KMS-11 (cell line): ENCODE results near the gene SH2B2.
A peak's percentile ranks its signal among the peaks of the same experiment; 100 is the strongest.

Source experiments
- H2AFZ ChIP-seq: fragments of 200-600 bp; sonication (generic); 2 replicates; pipeline ENCODE4 v1.6.1; 2016; ENCODE audit warnings: antibody characterized with exemption, mixed run types, low read depth
- H3K27ac ChIP-seq: fragments of 200-600 bp; sonication (generic); 2 replicates; pipeline ENCODE4 v1.6.1; 2016; ENCODE audit warnings: mild to moderate bottlenecking, mixed run types
- H3K27me3 ChIP-seq: fragments of 200-600 bp; sonication (generic); 2 replicates; pipeline ENCODE4 v1.6.1; 2017; ENCODE audit warnings: mild to moderate bottlenecking, low read depth, mixed run types, moderate library complexity; ENCODE audit not compliant: insufficient read depth
- H3K36me3 ChIP-seq: fragments of 200-600 bp; sonication (generic); 2 replicates; pipeline ENCODE4 v1.6.1; 2017; ENCODE audit warnings: mild to moderate bottlenecking, mixed run types; ENCODE audit not compliant: insufficient read depth
- H3K4me1 ChIP-seq: fragments of 200-600 bp; sonication (generic); 2 replicates; pipeline ENCODE4 v1.6.1; 2016; ENCODE audit warnings: mild to moderate bottlenecking, low read depth, mixed run types; ENCODE audit not compliant: poor library complexity, severe bottlenecking
- H3K4me2 ChIP-seq: fragments of 200-600 bp; sonication (generic); 2 replicates; pipeline ENCODE4 v1.7.0; 2016; ENCODE audit warnings: mild to moderate bottlenecking, mixed run types
- H3K4me3 ChIP-seq: fragments of 200-600 bp; sonication (generic); IDR thresholded peaks from 2 replicates; pipeline ENCODE4 v1.6.1; 2017; ENCODE audit warnings: low read depth, low read length, mixed read lengths; ENCODE audit not compliant: insufficient read depth
- H3K79me2 ChIP-seq: fragments of 200-600 bp; sonication (generic); 2 replicates; pipeline ENCODE4 v1.6.1; 2016; ENCODE audit warnings: low read depth, mixed run types; ENCODE audit not compliant: insufficient read depth
- H3K9ac ChIP-seq: fragments of 200-600 bp; sonication (generic); 2 replicates; pipeline ENCODE4 v1.6.1; 2016; ENCODE audit warnings: mild to moderate bottlenecking, mixed run types
- H4K20me1 ChIP-seq: fragments of 200-600 bp; sonication (generic); 2 replicates; pipeline ENCODE4 v1.6.1; 2016; ENCODE audit warnings: mild to moderate bottlenecking, mixed run types; ENCODE audit not compliant: insufficient read depth
- CTCF ChIP-seq: fragments of 200-600 bp; sonication (generic); conservative IDR thresholded peaks from 2 replicates; pipeline ENCODE4 v1.6.1; 2017; ENCODE audit warnings: low read depth, mild to moderate bottlenecking, antibody characterized with exemption, low read length, moderate library complexity, mixed read lengths

SH2B2 gene

GRCh38 chr7:102291056-102291915, 4.6 kb downstream of the SH2B2 start:
- no peaks in the 10 kb centered on the region for H3K36me3 ChIP-seq
- TF ChIP-seq CTCF, result no peak
- no peak overlapping the region for H2AFZ ChIP-seq
- no peaks in the 10 kb centered on the region for H3K27me3 ChIP-seq
- H3K9ac ChIP-seq, result no peak overlapping the region; the same call in 1 of the 2 replicates
- peak overlapping the region; percentile 58 for H3K27ac ChIP-seq
- no peak overlapping the region for H3K4me3 ChIP-seq
- H4K20me1 ChIP-seq, result no peaks in the 10 kb centered on the region
- peaks cover 81% of the 10 kb centered on the region for H3K4me1 ChIP-seq
- peak overlapping the region; percentile 67 for H3K4me2 ChIP-seq
- H3K79me2 ChIP-seq, result peaks cover 88% of the 10 kb centered on the region

DNA sequence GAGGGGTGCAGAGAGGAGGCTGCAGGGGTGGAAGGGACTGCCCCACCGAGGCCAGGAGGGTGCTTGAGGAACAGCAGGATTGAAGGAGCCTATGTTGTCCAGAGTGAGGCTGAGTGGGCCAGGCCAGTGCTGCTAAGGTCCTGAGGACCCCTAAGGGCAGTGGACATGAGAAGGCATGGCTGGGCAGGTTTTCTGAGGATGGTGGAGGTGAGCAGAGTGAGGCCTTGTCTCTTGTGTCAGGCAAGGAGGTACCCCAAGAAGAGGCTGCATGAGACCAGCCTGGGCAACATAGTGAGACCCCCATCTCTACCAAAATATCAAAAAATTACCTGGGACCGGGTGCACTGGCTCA, 5.2 kb downstream of the SH2B2 start:
- Histone ChIP-seq H3K79me2 (peaks cover 93% of the 10 kb centered on the region), H3K4me2 (peak overlapping the region; percentile 67), H3K27ac (peak overlapping the region; percentile 58), H2AFZ (no peak overlapping the region), H3K4me3 (no peak overlapping the region), H3K36me3 (no peaks in the 10 kb centered on the region), H4K20me1 (no peaks in the 10 kb centered on the region), H3K4me1 (peaks cover 84% of the 10 kb centered on the region), H3K27me3 (no peaks in the 10 kb centered on the region), H3K9ac (no peak overlapping the region; the same call in 1 of the 2 replicates)
- no peak for TF ChIP-seq CTCF

DNA sequence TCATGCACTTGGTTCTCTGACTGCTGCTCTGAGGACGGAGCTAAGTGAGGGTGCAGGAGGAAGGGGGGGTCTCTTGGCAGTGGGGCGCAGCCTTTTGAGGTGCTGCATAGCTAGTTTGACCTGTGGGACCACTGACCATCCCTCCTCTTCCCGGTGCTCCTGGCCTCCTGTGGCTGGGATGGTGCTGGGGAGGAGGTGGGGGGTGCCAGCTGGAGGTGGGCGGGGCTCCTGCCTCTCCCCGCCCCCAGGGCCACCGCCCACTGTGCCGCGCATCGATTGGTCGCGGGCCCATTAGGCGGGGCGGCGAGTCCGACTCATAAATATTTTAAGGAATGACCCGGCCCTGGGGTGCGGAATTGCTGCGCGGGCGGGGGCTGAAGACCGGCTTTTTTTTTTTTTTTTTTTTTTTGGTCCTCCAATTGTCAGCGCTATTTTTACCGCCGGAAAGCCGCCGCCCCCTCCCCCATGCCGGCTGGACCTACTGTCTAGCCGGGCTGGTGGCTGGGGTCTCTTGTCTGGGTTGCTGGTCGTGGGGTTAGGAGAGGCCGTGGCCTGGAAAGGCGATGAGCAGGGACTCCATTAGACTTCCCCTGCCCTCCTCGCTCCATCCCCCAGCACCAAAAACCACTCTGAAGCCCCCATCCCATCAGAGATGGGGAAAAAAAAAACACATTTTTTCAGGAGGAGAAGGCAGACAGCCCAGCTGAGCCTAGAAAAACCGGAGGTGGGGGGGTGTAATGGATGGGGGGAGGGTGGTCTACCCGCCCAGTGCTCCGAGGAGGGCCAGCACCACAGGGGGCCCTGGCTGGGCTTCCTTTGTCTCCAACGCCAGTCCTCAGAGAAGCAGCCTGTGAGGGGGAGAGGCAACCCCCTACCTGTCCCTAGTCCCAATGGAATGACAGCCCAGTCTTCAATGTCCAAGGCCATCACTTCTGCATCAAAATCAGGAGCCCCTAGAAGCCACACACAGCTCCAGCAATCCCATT, 6.4 kb downstream of the SH2B2 start:
- no peak overlapping the region for H3K4me3 ChIP-seq
- peak overlapping the region; percentile 67; the same call in 1 of the 2 replicates for H3K4me2 ChIP-seq
- peaks cover 91% of the 10 kb centered on the region for H3K4me1 ChIP-seq
- TF ChIP-seq CTCF, result no peak
- H3K9ac ChIP-seq, result no peak overlapping the region
- no peaks in the 10 kb centered on the region for H4K20me1 ChIP-seq
- no peaks in the 10 kb centered on the region for H3K36me3 ChIP-seq
- peak overlapping the region; percentile 25; the same call in 1 of the 2 replicates for H3K27ac ChIP-seq
- no peaks in the 10 kb centered on the region for H3K27me3 ChIP-seq
- peaks cover 92% of the 10 kb centered on the region for H3K79me2 ChIP-seq
- H2AFZ ChIP-seq, result no peak overlapping the region

DNA sequence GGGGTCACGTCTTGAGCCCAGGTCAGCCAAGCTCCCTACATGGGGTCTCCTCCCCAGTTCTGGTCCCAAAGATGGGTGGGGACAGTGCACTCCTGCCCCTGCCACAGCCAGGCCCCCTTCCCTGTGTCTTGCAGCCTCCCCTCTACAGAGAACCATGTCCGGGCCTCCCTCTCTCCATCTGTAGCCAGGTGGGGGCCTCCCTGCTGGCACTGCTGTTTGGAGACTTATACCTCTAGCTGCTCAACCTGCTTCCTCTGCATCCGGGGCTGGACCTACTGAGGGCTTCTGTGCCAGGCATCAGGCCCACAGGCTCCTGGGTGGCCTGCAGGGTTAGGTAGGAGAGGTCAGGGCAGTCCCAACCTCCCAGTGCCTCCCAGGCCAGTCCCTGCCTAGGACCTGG, 7.9 kb downstream of the SH2B2 start:
- no peaks in the 10 kb centered on the region for H3K27me3 ChIP-seq
- peak overlapping the region; percentile 14; the same call in 1 of the 2 replicates for H3K4me2 ChIP-seq
- H3K27ac ChIP-seq, result peak overlapping the region; percentile 13; the same call in 1 of the 2 replicates
- H3K4me3 ChIP-seq, result no peak overlapping the region
- no peak overlapping the region for H2AFZ ChIP-seq
- peaks cover 84% of the 10 kb centered on the region for H3K4me1 ChIP-seq
- no peaks in the 10 kb centered on the region for H3K36me3 ChIP-seq
- TF ChIP-seq CTCF, result no peak
- H3K79me2 ChIP-seq, result peaks cover 92% of the 10 kb centered on the region
- no peaks in the 10 kb centered on the region for H4K20me1 ChIP-seq
- no peak overlapping the region for H3K9ac ChIP-seq
